Panc1 (cell line): ENCODE measurements around the gene HECA. TPM values are rescaled to one million over a fixed set of nuclear protein-coding genes. Genes with fewer than 3 reads are reported as not detected.

Experiments
- ATAC-seq: fragments of 200-7000 bp; cut with Tn5 transposase; 2 replicates; pipeline ENCODE4 v1.9.1; 2020; ENCODE audit warnings: mild to moderate bottlenecking, moderate library complexity
- BruUV-seq: library from RNA; stranded (reverse); fragments of 400-500 nt; replicated peaks from 2 replicates; lab custom pipeline; 2021; lab: Mats Ljungman, UMichigan
- CTCF ChIA-PET: fragments of 300-600 bp; sonication (Branson Sonifier 250); formaldehyde crosslinking; loops from one replicate; lab custom pipeline; 2022; ENCODE audit warnings: antibody characterized with exemption; lab: Charles Lee
- POLR2A ChIA-PET: fragments of 300-600 bp; sonication (Branson Sonifier 250); formaldehyde crosslinking; loops from one replicate; lab custom pipeline; 2022; ENCODE audit warnings: antibody characterized with exemption; lab: Charles Lee
- DNase-seq: peaks from one replicate; pipeline ENCODE4 v3.0.0-alpha.2; 2010; ENCODE audit warnings: low read depth, low spot score
- H3K27ac ChIP-seq: 2 replicates; pipeline ENCODE4 v1.5.1; 2011; ENCODE audit warnings: mild to moderate bottlenecking, low read length, inconsistent platforms
- H3K27me3 ChIP-seq: fragments of 200-500 bp; sonication (Bioruptor generic); 2 replicates; pipeline ENCODE4 v1.6.0; 2014; ENCODE audit warnings: low read length, inconsistent platforms; ENCODE audit not compliant: control insufficient read depth, insufficient read depth
- H3K36me3 ChIP-seq: fragments of 200-500 bp; sonication (Bioruptor generic); 2 replicates; pipeline ENCODE4 v1.5.1; 2014; ENCODE audit warnings: inconsistent platforms, mild to moderate bottlenecking, low read length, moderate library complexity; ENCODE audit not compliant: control insufficient read depth, insufficient read depth
- H3K4me1 ChIP-seq: 2 replicates; pipeline ENCODE4 v1.5.1; 2011; ENCODE audit warnings: inconsistent platforms, mild to moderate bottlenecking, low read length, moderate library complexity; ENCODE audit not compliant: control insufficient read depth, insufficient read depth
- H3K4me3 ChIP-seq, 2 experiments: 2 replicates each; pipeline ENCODE4 v1.5.1; 2011 to 2012; ENCODE audit warnings: low read depth in 2 of 2, low read length in 2 of 2, mild to moderate bottlenecking in 2 of 2, inconsistent platforms in 1 of 2, moderate library complexity in 1 of 2
- H3K9me3 ChIP-seq: fragments of 200-500 bp; sonication (Bioruptor generic); 2 replicates; pipeline ENCODE4 v1.5.1; 2014; ENCODE audit warnings: low read depth, mild to moderate bottlenecking, inconsistent platforms, low read length, moderate library complexity; ENCODE audit not compliant: control insufficient read depth, insufficient read depth
- POLR2AphosphoS5 ChIP-seq: IDR thresholded peaks from 2 replicates; pipeline ENCODE4 v1.6.1; 2012; ENCODE audit warnings: mild to moderate bottlenecking, low read depth, low read length, moderate library complexity
- SIN3A ChIP-seq: IDR thresholded peaks from 2 replicates; pipeline ENCODE4 v1.6.1; 2012; ENCODE audit warnings: low read depth, mild to moderate bottlenecking, low read length, moderate library complexity, borderline replicate concordance; ENCODE audit not compliant: insufficient read depth
- TCF7L2 ChIP-seq: IDR thresholded peaks from 2 replicates; pipeline ENCODE4 v1.6.1; 2011; ENCODE audit warnings: mild to moderate bottlenecking, low read depth, low read length, inconsistent platforms
- in situ Hi-C: cut with HindIII; loops from 2 replicates; pipeline ENCODE4 v1.10.0; 2016; ENCODE audit warnings: low sequenced_read_pairs, low pct_unique_long_range_greater_than_20kb
- intact Hi-C: fragments of 100-400 bp; cut with micrococcal nuclease; formaldehyde crosslinking; loops from one replicate; pipeline ENCODE4 v1.10.0; 2022; ENCODE audit not compliant: unreplicated experiment
- total RNA-seq: library from RNA; stranded (reverse); gene quantifications from one replicate; pipeline ENCODE4 v1.2.1, GENCODE V29; 2021; ENCODE audit not compliant: unreplicated experiment
- TF ChIP-seq, protein P1 (sequence below), 2 experiments: IDR thresholded peaks; 2 replicates each; pipeline ENCODE4 v1.6.1; 2011 to 2012; ENCODE audit warnings: low read depth in 2 of 2, control low read depth in 1 of 2, low read length in 1 of 2, mild to moderate bottlenecking in 1 of 2, moderate library complexity in 1 of 2; ENCODE audit not compliant: insufficient read depth in 1 of 2
- TF ChIP-seq, protein P2 (sequence below): fragments of 450-650 bp; IDR thresholded peaks from 2 replicates; pipeline ENCODE4 v1.5.1; 2017; ENCODE audit warnings: mild to moderate bottlenecking

HECA gene
- total RNA-seq, 1 experiment from 2014 or later: 3.9 TPM

DNA sequence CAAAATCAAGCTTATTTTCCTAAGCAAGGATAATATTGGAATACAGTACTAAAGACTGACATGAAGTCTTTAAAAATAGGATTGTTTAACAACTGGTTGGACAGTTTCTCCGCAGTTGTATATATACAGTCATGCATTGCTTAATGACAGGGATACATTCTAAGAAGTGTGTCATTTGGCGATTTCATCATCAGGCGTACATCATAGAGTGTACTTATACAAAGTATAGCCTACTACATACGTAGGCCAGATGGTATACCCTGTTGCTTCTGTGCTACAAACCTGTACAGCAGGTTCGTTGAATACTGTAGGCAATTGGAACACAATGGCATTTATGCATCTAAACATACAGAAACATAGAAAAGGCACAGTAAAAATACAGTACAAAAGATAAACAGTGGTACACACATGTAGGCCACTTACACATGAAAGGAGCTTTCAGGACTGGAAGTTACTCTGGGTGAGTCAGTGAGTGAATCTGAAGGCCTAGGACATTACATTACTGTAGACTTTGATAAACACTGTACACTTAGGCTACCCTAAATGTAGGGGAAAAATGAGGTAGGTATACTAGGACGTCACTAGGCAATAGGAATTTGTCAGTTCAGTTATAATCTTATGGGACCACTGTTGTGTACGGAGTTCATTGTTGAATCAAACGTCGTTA, 20.1 kb downstream of the HECA start:
- ChIA-PET POLR2A (no interaction called here), CTCF (no interaction called here)
- Histone ChIP-seq H3K27ac (no peak overlapping the region), H3K4me3 (no peak overlapping the region), H3K9me3 (no peaks in the 10 kb centered on the region), H3K27me3 (no peaks in the 10 kb centered on the region), H3K36me3 (no peaks in the 10 kb centered on the region), H3K4me1 (no peaks in the 10 kb centered on the region)
- TF ChIP-seq, protein P1, sequence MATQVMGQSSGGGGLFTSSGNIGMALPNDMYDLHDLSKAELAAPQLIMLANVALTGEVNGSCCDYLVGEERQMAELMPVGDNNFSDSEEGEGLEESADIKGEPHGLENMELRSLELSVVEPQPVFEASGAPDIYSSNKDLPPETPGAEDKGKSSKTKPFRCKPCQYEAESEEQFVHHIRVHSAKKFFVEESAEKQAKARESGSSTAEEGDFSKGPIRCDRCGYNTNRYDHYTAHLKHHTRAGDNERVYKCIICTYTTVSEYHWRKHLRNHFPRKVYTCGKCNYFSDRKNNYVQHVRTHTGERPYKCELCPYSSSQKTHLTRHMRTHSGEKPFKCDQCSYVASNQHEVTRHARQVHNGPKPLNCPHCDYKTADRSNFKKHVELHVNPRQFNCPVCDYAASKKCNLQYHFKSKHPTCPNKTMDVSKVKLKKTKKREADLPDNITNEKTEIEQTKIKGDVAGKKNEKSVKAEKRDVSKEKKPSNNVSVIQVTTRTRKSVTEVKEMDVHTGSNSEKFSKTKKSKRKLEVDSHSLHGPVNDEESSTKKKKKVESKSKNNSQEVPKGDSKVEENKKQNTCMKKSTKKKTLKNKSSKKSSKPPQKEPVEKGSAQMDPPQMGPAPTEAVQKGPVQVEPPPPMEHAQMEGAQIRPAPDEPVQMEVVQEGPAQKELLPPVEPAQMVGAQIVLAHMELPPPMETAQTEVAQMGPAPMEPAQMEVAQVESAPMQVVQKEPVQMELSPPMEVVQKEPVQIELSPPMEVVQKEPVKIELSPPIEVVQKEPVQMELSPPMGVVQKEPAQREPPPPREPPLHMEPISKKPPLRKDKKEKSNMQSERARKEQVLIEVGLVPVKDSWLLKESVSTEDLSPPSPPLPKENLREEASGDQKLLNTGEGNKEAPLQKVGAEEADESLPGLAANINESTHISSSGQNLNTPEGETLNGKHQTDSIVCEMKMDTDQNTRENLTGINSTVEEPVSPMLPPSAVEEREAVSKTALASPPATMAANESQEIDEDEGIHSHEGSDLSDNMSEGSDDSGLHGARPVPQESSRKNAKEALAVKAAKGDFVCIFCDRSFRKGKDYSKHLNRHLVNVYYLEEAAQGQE (IDR thresholded peaks at IDR 0.05; ENCODE audit: insufficient read depth in 1 of 2, low read depth in 2 of 2, low read length in 1 of 2): no peak
- no peak for TF ChIP-seq SIN3A
- TF ChIP-seq POLR2AphosphoS5: no peak
- TF ChIP-seq, protein P2, sequence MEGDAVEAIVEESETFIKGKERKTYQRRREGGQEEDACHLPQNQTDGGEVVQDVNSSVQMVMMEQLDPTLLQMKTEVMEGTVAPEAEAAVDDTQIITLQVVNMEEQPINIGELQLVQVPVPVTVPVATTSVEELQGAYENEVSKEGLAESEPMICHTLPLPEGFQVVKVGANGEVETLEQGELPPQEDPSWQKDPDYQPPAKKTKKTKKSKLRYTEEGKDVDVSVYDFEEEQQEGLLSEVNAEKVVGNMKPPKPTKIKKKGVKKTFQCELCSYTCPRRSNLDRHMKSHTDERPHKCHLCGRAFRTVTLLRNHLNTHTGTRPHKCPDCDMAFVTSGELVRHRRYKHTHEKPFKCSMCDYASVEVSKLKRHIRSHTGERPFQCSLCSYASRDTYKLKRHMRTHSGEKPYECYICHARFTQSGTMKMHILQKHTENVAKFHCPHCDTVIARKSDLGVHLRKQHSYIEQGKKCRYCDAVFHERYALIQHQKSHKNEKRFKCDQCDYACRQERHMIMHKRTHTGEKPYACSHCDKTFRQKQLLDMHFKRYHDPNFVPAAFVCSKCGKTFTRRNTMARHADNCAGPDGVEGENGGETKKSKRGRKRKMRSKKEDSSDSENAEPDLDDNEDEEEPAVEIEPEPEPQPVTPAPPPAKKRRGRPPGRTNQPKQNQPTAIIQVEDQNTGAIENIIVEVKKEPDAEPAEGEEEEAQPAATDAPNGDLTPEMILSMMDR: no peak
- no peak for TF ChIP-seq TCF7L2
- DNase-seq (no peak), ATAC-seq (no peak)
- BruUV-seq: no TSS peak
- in situ Hi-C loops (no loop called here), intact Hi-C loops (no loop called here)

DNA sequence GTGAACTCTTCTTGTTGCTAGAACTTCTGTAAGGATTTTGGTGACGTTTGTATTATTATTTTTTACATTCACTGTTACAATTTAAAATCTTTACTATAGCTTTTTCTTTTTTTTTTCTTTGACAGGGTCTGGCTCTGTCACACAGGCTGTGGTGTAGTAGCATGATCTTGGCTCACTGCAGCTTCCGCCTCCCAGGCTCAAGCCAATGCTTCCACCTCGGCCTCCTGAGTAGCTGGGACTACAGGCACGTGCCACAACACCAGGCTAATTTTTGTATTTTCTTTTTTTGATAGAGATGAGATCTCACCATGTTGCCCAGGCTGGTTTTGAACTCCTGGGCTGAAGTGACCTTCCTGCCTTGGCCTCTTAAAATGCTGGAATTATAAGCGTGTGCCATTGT, 21.2 kb downstream of the HECA start:
- Histone ChIP-seq H3K4me1 (no peaks in the 10 kb centered on the region), H3K4me3 (no peak overlapping the region), H3K36me3 (no peaks in the 10 kb centered on the region), H3K27ac (no peak overlapping the region), H3K9me3 (no peaks in the 10 kb centered on the region), H3K27me3 (no peaks in the 10 kb centered on the region)
- ChIA-PET POLR2A (no interaction called here), CTCF (no interaction called here)
- ATAC-seq (no peak), DNase-seq (no peak)
- BruUV-seq: no TSS peak
- intact Hi-C loops (no loop called here), in situ Hi-C loops (no loop called here)
- no peak for TF ChIP-seq TCF7L2
- TF ChIP-seq, protein P1 (IDR thresholded peaks at IDR 0.05; ENCODE audit: insufficient read depth in 1 of 2, low read depth in 2 of 2, low read length in 1 of 2): no peak
- TF ChIP-seq, protein P2: no peak
- TF ChIP-seq SIN3A: no peak
- no peak for TF ChIP-seq POLR2AphosphoS5
